ENCODE data around the gene MAGI1. TPM values are rescaled to one million over a fixed set of nuclear protein-coding genes. Genes with fewer than 3 reads are reported as not detected.
"Not testable (repeated sequence)": the region's sequence is repeated elsewhere in the genome, so short reads cannot be mapped to it uniquely, and the experiment has no call there.

Gene MAGI1
- total and polyA plus RNA-seq, 4 donors: 9.9 to 88.1 (median 24.6) TPM

GRCh38 chr3:65614585-65614984 lies 424.1 kb downstream of the MAGI1 start:
- Histone ChIP-seq H3K4me1 (ENCODE audit: control insufficient read depth in 5 of 5, insufficient read depth in 5 of 5, low read length in 5 of 5) (peaks cover 0 to 20% (median 0%) of the 10 kb centered on the region in 5 donors), H3K9ac (ENCODE audit: insufficient read depth in 1 of 2, low read length in 2 of 2) (no peak overlapping the region), H3K36me3 (ENCODE audit: control insufficient read depth in 4 of 4, insufficient read depth in 4 of 4, low read length in 4 of 4) (peaks cover 0 to 3% (median 0%) of the 10 kb centered on the region in 4 donors), H3K27me3 (ENCODE audit: control insufficient read depth in 3 of 3, insufficient read depth in 3 of 3, low read length in 2 of 3) (no peaks in the 10 kb centered on the region), H3K27ac (ENCODE audit: low read depth in 1 of 2, low read length in 1 of 2) (no peak overlapping the region), H3K9me3 (ENCODE audit: control insufficient read depth in 4 of 4, insufficient read depth in 3 of 4, low read length in 3 of 4) (no peaks in the 10 kb centered on the region), H3K4me3 (no peak overlapping the region)
- WGBS, 2 donors: 82 to 91% methylated on average over 2 of the region's 2 CpGs
- ATAC-seq (ENCODE audit: insufficient read depth, low FRiP score): no peak
- no peak for TF ChIP-seq CTCF (IDR thresholded peaks at IDR 0.05; ENCODE audit: control extremely low read depth, extremely low read depth)
- no peak for DNase-seq

- H3K9ac ChIP-seq (ENCODE audit: insufficient read depth in 1 of 2, low read length in 2 of 2); ATAC-seq (ENCODE audit: insufficient read depth, low FRiP score); H3K4me3 ChIP-seq; H3K36me3 ChIP-seq (ENCODE audit: control insufficient read depth in 4 of 4, insufficient read depth in 4 of 4, low read length in 4 of 4); H3K27ac ChIP-seq (ENCODE audit: low read depth in 1 of 2, low read length in 1 of 2); DNase-seq; H3K9me3 ChIP-seq (ENCODE audit: control insufficient read depth in 4 of 4, insufficient read depth in 3 of 4, low read length in 3 of 4); H3K27me3 ChIP-seq (ENCODE audit: control insufficient read depth in 3 of 3, insufficient read depth in 3 of 3, low read length in 2 of 3): not testable (repeated sequence)
- 94 to 95% methylated on average over 8 of the region's 8 CpGs for WGBS, 2 donors
- peaks cover 0 to 12% (median 0%) of the 10 kb centered on the region in 5 donors for H3K4me1 ChIP-seq (ENCODE audit: control insufficient read depth in 5 of 5, insufficient read depth in 5 of 5, low read length in 5 of 5)
Observed at GRCh38 chr3:65607965-65608460, 430.7 kb downstream of the MAGI1 start.

GRCh38 chr3:65607101-65607500 lies 431.6 kb downstream of the MAGI1 start:
- H3K27ac ChIP-seq (ENCODE audit: low read depth in 1 of 2, low read length in 1 of 2): no peak overlapping the region
- no peak overlapping the region for H3K4me3 ChIP-seq
- ATAC-seq (ENCODE audit: insufficient read depth, low FRiP score) (no peak), DNase-seq (no peak)
- no peak overlapping the region for H3K9ac ChIP-seq (ENCODE audit: insufficient read depth in 1 of 2, low read length in 2 of 2)
- H3K4me1 ChIP-seq (ENCODE audit: control insufficient read depth in 5 of 5, insufficient read depth in 5 of 5, low read length in 5 of 5): peaks cover 0 to 12% (median 0%) of the 10 kb centered on the region in 5 donors
- H3K36me3 ChIP-seq (ENCODE audit: control insufficient read depth in 4 of 4, insufficient read depth in 4 of 4, low read length in 4 of 4): no peaks in the 10 kb centered on the region
- H3K27me3 ChIP-seq (ENCODE audit: control insufficient read depth in 3 of 3, insufficient read depth in 3 of 3, low read length in 2 of 3): no peaks in the 10 kb centered on the region
- no peak for TF ChIP-seq CTCF (IDR thresholded peaks at IDR 0.05; ENCODE audit: control extremely low read depth, extremely low read depth)
- H3K9me3 ChIP-seq (ENCODE audit: control insufficient read depth in 4 of 4, insufficient read depth in 3 of 4, low read length in 3 of 4): no peaks in the 10 kb centered on the region

- peaks cover 0 to 12% (median 0%) of the 10 kb centered on the region in 5 donors for H3K4me1 ChIP-seq (ENCODE audit: control insufficient read depth in 5 of 5, insufficient read depth in 5 of 5, low read length in 5 of 5)
- ATAC-seq (ENCODE audit: insufficient read depth, low FRiP score): peak; percentile 41
- no peaks in the 10 kb centered on the region for H3K27me3 ChIP-seq (ENCODE audit: control insufficient read depth in 3 of 3, insufficient read depth in 3 of 3, low read length in 2 of 3)
- no peak overlapping the region for H3K9ac ChIP-seq (ENCODE audit: insufficient read depth in 1 of 2, low read length in 2 of 2)
- no peak for TF ChIP-seq CTCF (IDR thresholded peaks at IDR 0.05; ENCODE audit: control extremely low read depth, extremely low read depth)
- no peak overlapping the region for H3K4me3 ChIP-seq
- no peaks in the 10 kb centered on the region for H3K36me3 ChIP-seq (ENCODE audit: control insufficient read depth in 4 of 4, insufficient read depth in 4 of 4, low read length in 4 of 4)
- no peak for DNase-seq
- no peaks in the 10 kb centered on the region for H3K9me3 ChIP-seq (ENCODE audit: control insufficient read depth in 4 of 4, insufficient read depth in 3 of 4, low read length in 3 of 4)
- WGBS, 2 donors: 93 to 95% methylated on average over 5 of the region's 5 CpGs
- no peak overlapping the region for H3K27ac ChIP-seq (ENCODE audit: low read depth in 1 of 2, low read length in 1 of 2)
Observed at GRCh38 chr3:65605876-65606432, 432.8 kb downstream of the MAGI1 start.

Measured in lung (tissue), 12 donors.